ENCODE data around the gene HLA-G.

GRCh38 chr6:29830409-29830808 is 2.8 kb downstream of the HLA-G start:
- TF ChIP-seq CTCF (IDR thresholded peaks at IDR 0.05) (no peak), POLR2A (IDR thresholded peaks at IDR 0.05) (no peak)
